GM12875 (cell line): ENCODE data around the gene ST3GAL3.

Source experiments
- H3K4me3 ChIP-seq: one replicate; pipeline ENCODE4 v1.5.1; 2011; ENCODE audit warnings: low read depth, low read length, control low read depth
- CTCF ChIP-seq: IDR thresholded peaks from 2 replicates; pipeline ENCODE4 v1.5.1; 2011; ENCODE audit warnings: low read depth, mild to moderate bottlenecking, control low read depth, inconsistent platforms, low read length, moderate library complexity, borderline replicate concordance; ENCODE audit not compliant: insufficient read depth

The ST3GAL3 gene

GRCh38 chr1:43961692-43962091, 254.4 kb downstream of the ST3GAL3 start:
- H3K4me3 ChIP-seq, result no peak overlapping the region
- no peak for TF ChIP-seq CTCF

- TF ChIP-seq CTCF, result no peak
- H3K4me3 ChIP-seq, result no peak overlapping the region
Measured at GRCh38 chr1:43962324-43962723, 255.0 kb downstream of the ST3GAL3 start.

- TF ChIP-seq CTCF, result no peak
- H3K4me3 ChIP-seq, result no peak overlapping the region
Measured at GRCh38 chr1:43963006-43963405, 255.7 kb downstream of the ST3GAL3 start.

- no peak overlapping the region for H3K4me3 ChIP-seq
- TF ChIP-seq CTCF, result no peak
Measured at GRCh38 chr1:43963890-43964289, 256.6 kb downstream of the ST3GAL3 start.

GRCh38 chr1:43965316-43965715, 258.0 kb downstream of the ST3GAL3 start:
- TF ChIP-seq CTCF, result no peak
- H3K4me3 ChIP-seq, result no peak overlapping the region

GRCh38 chr1:43968348-43968948, 261.1 kb downstream of the ST3GAL3 start:
- TF ChIP-seq CTCF, result no peak
- H3K4me3 ChIP-seq, result no peak overlapping the region

GRCh38 chr1:43969416-43969745, 262.0 kb downstream of the ST3GAL3 start:
- TF ChIP-seq CTCF, result no peak
- no peak overlapping the region for H3K4me3 ChIP-seq
